ENCODE data around the gene DPM3. TPM values are rescaled to one million over a fixed set of nuclear protein-coding genes. Genes with fewer than 3 reads are reported as not detected.

The DPM3 gene
- total RNA-seq, 1 experiment from 2014 or later: 113 TPM

- POLR2A ChIA-PET: no interaction called here
- H3K9me3 ChIP-seq (ENCODE audit: control insufficient read depth in 1 of 2, insufficient read depth in 1 of 2, low read depth in 1 of 2, low read length in 2 of 2): no peaks in the 10 kb centered on the region
- no TSS peak for BruUV-seq (replicated peaks)
These were observed 47.9 kb upstream of the DPM3 start for GRCh38 chr1:155188268-155188667.

More at GRCh38 chr1:155188268-155188667, 47.9 kb upstream of the DPM3 start:
- Histone ChIP-seq H3K79me2 (ENCODE audit: insufficient read depth, low read length) (no peaks in the 10 kb centered on the region), H3K36me3 (ENCODE audit: control insufficient read depth in 1 of 2, insufficient read depth in 2 of 2, low read length in 2 of 2) (no peaks in the 10 kb centered on the region), H3K27me3 (ENCODE audit: insufficient read depth, low read length) (no peaks in the 10 kb centered on the region), H3K27ac (ENCODE audit: low read depth, low read length) (no peak overlapping the region), H3K9ac (ENCODE audit: low read length) (no peak overlapping the region), H3K4me1 (ENCODE audit: control insufficient read depth in 1 of 2, insufficient read depth in 2 of 2, low read length in 2 of 2) (peaks cover 7 to 12% of the 10 kb centered on the region in 2 experiments; a peak in 3 of 4 replicates), H3K4me3 (replicated peaks in 1 of 2; ENCODE audit: low read depth in 1 of 2, low read length in 2 of 2) (no peak overlapping the region), H4K20me1 (ENCODE audit: insufficient read depth) (no peaks in the 10 kb centered on the region), H2AFZ (ENCODE audit: low read depth, low read length, poor library complexity, severe bottlenecking) (no peak overlapping the region), H3K4me2 (ENCODE audit: low read length) (no peak overlapping the region), H3K9me2 (ENCODE audit: insufficient read depth) (no peaks in the 10 kb centered on the region)
- RAD21 ChIA-PET (ENCODE audit: low non-redundant PET in 1 of 2, low total read pairs in 2 of 2, uncharacterized antibody in 2 of 2, unreplicated experiment in 2 of 2): no interaction called here
- TF ChIP-seq EZH2 (IDR thresholded peaks at IDR 0.05) (no peak), SRF (IDR thresholded peaks at IDR 0.05; ENCODE audit: low read depth) (no peak), POLR2AphosphoS5 (IDR thresholded peaks at IDR 0.05; ENCODE audit: low read depth, low read length) (no peak), CTCF (IDR thresholded peaks at IDR 0.05 in 2 of 3, conservative IDR thresholded peaks at IDR 0.05 in 1 of 3; ENCODE audit: borderline replicate concordance in 1 of 3, insufficient read depth in 1 of 3, low read depth in 2 of 3, low read length in 2 of 3) (no peak), SP1 (IDR thresholded peaks at IDR 0.05; ENCODE audit: low read depth) (no peak), MAX (IDR thresholded peaks at IDR 0.05) (no peak)
- ATAC-seq (no peak), DNase-seq (ENCODE audit: low read depth, low spot score) (no peak)
- CTCF ChIA-PET: no interaction called here
- intact Hi-C loops (cut with micrococcal nuclease): no loop called here

All from HCT116 (cell line).